Measurements from ENCODE around the gene COL5A1.

Gene COL5A1

DNA sequence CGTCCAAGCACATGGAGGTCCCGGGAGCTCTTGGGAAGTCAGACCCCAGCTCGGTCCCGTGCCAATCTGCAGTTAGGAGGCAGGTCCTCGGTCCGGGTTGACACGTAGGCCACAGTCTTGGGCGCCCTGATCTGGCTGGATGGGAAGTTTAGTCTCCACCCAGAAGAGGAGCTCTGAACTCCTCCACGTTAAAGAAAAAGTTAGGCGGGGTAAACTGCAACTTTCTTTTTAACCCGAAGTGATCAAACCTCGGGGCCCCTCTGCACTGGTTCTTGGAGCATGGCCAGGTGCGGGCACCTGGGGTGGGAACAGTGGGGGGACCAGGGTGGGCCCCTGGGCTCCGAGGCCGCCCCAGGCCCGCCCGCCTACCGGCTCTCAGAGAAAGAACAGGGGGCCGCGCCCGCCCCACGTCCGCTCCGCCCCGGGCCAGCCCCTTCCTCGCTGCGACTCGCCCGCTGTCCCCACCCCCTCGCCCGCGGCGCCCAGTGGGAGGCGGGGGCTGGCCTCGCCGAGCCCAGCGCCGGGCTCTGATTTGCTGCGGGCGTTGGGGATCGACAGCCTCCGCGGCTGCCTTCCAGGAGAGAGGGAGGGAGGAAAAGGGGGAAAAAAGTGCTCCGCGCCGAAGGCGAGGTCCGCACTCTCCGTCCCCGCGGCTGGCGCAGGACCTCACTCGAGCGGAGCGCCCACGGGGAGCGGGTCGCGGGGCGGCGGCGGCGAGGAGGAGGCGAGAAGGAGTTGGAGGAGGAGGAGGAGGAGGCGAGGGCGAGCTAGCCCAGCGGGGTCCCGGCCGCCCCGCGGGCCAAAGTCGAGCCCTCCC is at the start of gene COL5A1:
Gene COL5A1, plus strand, starts transcription at position 631 of the 817 bp plus-strand sequence. CDS start 385 bp downstream, outside the sequence.
- no peak for FAIRE-seq
- peak; percentile 97 for DNase-seq (ENCODE audit: insufficient read length, low spot score)
- TF ChIP-seq POLR2A (IDR thresholded peaks at IDR 0.05; ENCODE audit: low read depth, low read length): peak; percentile 99

DNA sequence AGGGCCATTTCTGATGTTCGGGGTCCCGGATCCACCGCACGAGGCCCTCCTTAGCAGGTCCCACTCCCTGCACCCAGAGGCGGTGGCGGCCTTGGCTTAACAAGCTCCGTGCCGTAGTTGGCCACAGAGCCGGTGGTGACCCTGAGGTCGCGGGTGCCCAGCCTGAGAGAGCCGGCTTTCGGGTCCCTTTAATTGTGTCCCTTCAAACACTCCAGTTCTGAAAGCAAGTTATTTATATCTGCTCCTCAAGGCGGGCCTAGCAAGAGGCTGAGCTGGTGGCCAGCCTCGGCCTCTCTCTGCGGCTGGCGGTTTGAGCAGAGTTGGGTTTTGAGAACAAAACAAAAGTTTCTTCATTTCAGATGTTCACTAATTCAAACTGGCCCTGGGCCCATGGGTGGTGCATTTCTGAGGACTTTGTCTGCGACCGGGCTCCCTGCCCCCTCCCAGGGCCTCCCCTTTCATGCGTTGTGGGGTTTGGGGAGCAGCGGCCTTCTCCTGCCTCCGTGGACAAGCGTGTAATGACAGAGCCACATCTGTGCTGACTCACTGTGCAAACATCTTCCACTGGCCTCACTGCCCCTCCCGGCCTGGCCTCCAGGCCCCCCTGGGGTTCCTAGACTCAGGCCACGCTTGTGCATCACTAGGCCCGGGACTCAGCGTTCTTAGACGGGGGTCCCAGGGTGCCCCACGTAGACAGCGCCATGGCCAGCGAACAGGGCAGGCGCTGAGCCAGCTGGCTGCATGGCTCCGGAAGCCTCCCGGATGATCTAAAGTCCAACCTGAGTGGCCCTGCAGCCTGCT is 49.4 kb upstream of the COL5A1 start:
- TF ChIP-seq POLR2A (IDR thresholded peaks at IDR 0.05; ENCODE audit: low read depth, low read length): 0 out of 2 replicates have a peak, but pooled peaks have one; percentile 16
- FAIRE-seq (peak; percentile 91), DNase-seq (ENCODE audit: insufficient read length, low spot score) (peak; percentile 92)

- FAIRE-seq (no peak), DNase-seq (ENCODE audit: insufficient read length, low spot score) (no peak)
- no peak for TF ChIP-seq POLR2A (IDR thresholded peaks at IDR 0.05; ENCODE audit: low read depth, low read length)
Observed at GRCh38 chr9:134592819-134593200, 48.8 kb upstream of the COL5A1 start.

DNA sequence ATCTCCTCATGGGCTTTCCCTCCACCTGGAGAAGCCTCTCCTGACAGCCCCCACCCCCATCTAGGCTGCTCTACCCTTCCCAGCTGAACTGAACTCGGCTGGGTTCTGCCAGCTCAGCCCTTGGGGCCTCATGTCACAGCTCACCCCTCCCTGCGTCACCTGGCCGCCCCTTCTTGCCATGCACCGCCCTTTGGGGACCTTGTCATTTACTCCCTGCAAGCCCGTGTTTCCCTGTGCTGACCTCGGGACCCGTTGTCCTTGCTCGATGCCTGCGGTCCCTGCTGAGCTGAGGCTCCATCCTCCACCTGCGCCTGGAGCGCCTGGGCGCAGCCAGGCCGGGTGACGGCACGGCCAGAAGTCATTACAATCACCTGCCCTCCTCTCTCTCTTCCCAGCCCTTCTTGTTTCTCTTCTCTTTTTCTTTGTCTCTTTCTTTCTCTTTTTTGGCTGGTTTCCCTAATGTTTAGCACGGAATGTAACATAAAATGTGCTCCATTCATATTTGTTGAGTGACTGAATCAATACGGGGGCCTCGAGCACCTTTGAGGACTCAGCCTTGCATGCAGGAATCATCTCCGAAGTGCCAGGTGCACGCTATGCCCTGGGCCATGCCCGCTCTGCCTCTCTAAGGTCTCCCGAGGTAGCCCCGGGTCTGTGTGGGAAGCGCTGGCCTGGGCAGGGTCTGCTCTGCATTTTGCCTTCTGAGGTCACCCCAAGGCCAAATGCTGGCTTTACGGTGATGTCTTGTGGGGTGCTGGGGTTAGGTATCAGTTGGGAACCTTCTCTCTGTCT is 48.1 kb upstream of the COL5A1 start:
- TF ChIP-seq POLR2A (IDR thresholded peaks at IDR 0.05; ENCODE audit: low read depth, low read length): no peak
- no peak for DNase-seq (ENCODE audit: insufficient read length, low spot score)
- no peak for FAIRE-seq

GRCh38 chr9:134594078-134594941 is 47.3 kb upstream of the COL5A1 start:
- FAIRE-seq (no peak), DNase-seq (ENCODE audit: insufficient read length, low spot score) (no peak)
- TF ChIP-seq POLR2A (IDR thresholded peaks at IDR 0.05; ENCODE audit: low read depth, low read length): no peak

GRCh38 chr9:134595014-134595413 is 46.6 kb upstream of the COL5A1 start:
- no peak for TF ChIP-seq POLR2A (IDR thresholded peaks at IDR 0.05; ENCODE audit: low read depth, low read length)
- DNase-seq (ENCODE audit: insufficient read length, low spot score) (no peak), FAIRE-seq (no peak)

DNA sequence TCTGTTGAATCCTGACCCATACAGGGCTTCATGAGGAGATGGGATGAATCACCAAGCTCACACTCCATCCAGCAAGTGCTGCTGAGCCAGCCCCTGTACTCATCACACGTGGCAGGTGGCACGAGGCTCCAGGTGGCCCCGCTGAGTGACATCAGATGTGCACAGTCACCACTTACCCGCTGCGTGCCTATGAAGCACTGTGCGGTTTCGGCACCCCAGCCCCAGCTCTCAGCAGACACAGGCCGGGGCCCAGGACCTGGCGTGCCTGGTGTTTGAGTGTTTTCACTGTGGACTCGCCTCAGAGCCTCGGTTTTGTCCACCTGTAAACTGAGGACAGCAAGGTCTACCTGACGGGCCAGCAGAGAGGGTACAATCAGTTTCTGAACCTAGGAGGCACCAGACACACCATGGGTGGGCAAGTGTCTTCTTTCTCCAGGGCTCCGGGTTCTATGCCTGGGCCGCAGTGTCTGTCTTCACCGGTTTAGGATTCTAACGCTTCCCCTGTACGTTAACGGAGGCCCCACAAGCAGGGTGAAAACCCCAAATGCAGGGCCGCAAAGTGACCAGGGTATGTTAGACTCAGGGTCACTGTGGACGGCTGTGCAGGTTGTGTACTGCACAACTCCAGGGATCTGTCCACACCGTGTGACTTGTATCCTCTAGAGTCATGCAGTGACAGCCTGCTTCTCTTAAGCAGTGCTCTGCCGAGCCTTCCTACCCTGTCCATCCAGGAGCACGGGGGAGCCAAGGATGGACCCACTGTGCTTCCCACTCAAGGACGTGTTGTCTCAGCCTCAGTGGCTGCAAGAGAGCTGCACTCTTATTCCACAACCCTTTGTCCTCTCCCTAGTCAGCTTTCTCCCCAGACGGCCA is 44.3 kb upstream of the COL5A1 start:
- TF ChIP-seq POLR2A (IDR thresholded peaks at IDR 0.05; ENCODE audit: low read depth, low read length): no peak
- FAIRE-seq (peak; percentile 6), DNase-seq (ENCODE audit: insufficient read length, low spot score) (no peak)

GRCh38 chr9:134597957-134598883 is 43.4 kb upstream of the COL5A1 start:
- no peak for FAIRE-seq
- DNase-seq (ENCODE audit: insufficient read length, low spot score): no peak
- no peak for TF ChIP-seq POLR2A (IDR thresholded peaks at IDR 0.05; ENCODE audit: low read depth, low read length)

GRCh38 chr9:134598884-134599245 is 42.7 kb upstream of the COL5A1 start:
- no peak for TF ChIP-seq POLR2A (IDR thresholded peaks at IDR 0.05; ENCODE audit: low read depth, low read length)
- no peak for FAIRE-seq
- DNase-seq (ENCODE audit: insufficient read length, low spot score): no peak

DNA sequence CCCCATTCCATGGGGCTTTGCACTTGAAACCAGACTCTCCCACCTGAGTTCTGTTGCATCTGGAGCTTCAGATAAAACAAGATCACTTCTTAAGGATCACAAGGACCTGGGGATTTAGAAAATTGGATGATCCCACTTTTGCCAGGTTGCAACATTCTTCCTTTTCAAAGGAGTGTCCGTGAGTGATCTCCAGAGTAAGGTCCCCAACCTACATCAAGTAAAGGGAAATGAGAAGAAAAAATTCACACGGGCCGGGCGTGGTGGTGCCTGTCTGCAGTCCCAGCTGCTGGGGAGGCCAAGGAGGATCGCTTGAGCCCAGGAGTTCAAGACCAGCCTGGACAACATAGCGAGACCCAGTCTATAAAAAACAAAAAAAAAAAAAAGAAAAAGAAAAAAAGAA is 41.2 kb upstream of the COL5A1 start:
- no peak for TF ChIP-seq POLR2A (IDR thresholded peaks at IDR 0.05; ENCODE audit: low read depth, low read length)
- no peak for FAIRE-seq

More for the DNA sequence above, 41.2 kb upstream of the COL5A1 start:
- no peak for DNase-seq (ENCODE audit: insufficient read length, low spot score)

Data from H54 (cell line).